Heart left ventricle (tissue), 13 donors: ENCODE results near the gene SNHG17.

Experiments used
- POLR2A ChIP-seq, 2 donors: fragments of 450-650 bp; IDR thresholded peaks; one replicate each; pipeline ENCODE4 v1.6.1; 2017; ENCODE audit warnings: antibody characterized with exemption in 2 of 2, mild to moderate bottlenecking in 2 of 2, moderate library complexity in 2 of 2
- TF ChIP-seq, protein P1 (sequence below), 12 donors: fragments of 200-600 bp; sonication (generic) in 4 of 12; IDR thresholded peaks; one replicate each; pipeline versions ENCODE4 v1.5.0 to v1.8.0; 2018 to 2022; ENCODE audit warnings: antibody characterized with exemption in 12 of 12, mild to moderate bottlenecking in 5 of 12
- donor health status: ischemic (EF 13 %, LVEDD 7.1; RV severe dilation, severe dysfunction).
- donor health status: DM: no; HTN: yes; CAD: no.
- donor health status: DM: no; HTN: no; CAD: no.
- donor health status: ischemic (EF 25% LVEDD 6.9; RV normal size, moderate dysfunction).
- donor health status: ischemic (EF 25% LVEDD 5.7; RV mildly dilated, moderate dysfunction).
- donor health status: ischemic (EF 35%, LVEDD 5.7; RV mildly dilated, moderate dysfunction).
- donor health status: nonischemic (EF 11% LVEDD 7.7; RV severe dilation, severe dysfunction).
- donor health status: DM: yes; HTN: yes; CAD: no.
- donor health status: PGD.
- donor health status: ischemic (EF 29% LVEDD 5.4; RV normal size, mild dysfunction).
- donor health status: nonischemic (EF 23%, LVEDD 6.1; RV moderate dilation, normal function).

GRCh38 chr20:38428800-38429199, 6.3 kb downstream of the SNHG17 start:
- TF ChIP-seq POLR2A (IDR thresholded peaks at IDR 0.05), result no peak
- TF ChIP-seq, protein P1, sequence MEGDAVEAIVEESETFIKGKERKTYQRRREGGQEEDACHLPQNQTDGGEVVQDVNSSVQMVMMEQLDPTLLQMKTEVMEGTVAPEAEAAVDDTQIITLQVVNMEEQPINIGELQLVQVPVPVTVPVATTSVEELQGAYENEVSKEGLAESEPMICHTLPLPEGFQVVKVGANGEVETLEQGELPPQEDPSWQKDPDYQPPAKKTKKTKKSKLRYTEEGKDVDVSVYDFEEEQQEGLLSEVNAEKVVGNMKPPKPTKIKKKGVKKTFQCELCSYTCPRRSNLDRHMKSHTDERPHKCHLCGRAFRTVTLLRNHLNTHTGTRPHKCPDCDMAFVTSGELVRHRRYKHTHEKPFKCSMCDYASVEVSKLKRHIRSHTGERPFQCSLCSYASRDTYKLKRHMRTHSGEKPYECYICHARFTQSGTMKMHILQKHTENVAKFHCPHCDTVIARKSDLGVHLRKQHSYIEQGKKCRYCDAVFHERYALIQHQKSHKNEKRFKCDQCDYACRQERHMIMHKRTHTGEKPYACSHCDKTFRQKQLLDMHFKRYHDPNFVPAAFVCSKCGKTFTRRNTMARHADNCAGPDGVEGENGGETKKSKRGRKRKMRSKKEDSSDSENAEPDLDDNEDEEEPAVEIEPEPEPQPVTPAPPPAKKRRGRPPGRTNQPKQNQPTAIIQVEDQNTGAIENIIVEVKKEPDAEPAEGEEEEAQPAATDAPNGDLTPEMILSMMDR (IDR thresholded peaks at IDR 0.05), result no peak
